HCT116 (cell line): ENCODE data around the gene RNF34.

ENCODE experiments used
- CEBPB ChIP-seq: IDR thresholded peaks from 2 replicates; pipeline ENCODE4 v1.6.1; 2012; ENCODE audit warnings: low read depth
- CTCF ChIP-seq, 3 experiments: fragments of 200-600 bp in 1 of 3; sonication (generic) in 1 of 3; IDR thresholded peaks in 2 of 3; conservative IDR thresholded peaks in 1 of 3; 2 replicates each; pipeline ENCODE4 v1.5.1; 2012 to 2017; ENCODE audit warnings: low read depth in 2 of 3, low read length in 2 of 3, antibody characterized with exemption in 1 of 3, borderline replicate concordance in 1 of 3, control low read depth in 1 of 3, mild to moderate bottlenecking in 1 of 3, mixed read lengths in 1 of 3, mixed run types in 1 of 3, moderate library complexity in 1 of 3; ENCODE audit not compliant: insufficient read depth in 1 of 3
- EZH2 ChIP-seq: fragments of 200-600 bp; sonication (generic); IDR thresholded peaks from 2 replicates; pipeline ENCODE4 v1.6.1; 2017; ENCODE audit warnings: antibody characterized with exemption, mixed run types
- POLR2A ChIP-seq: IDR thresholded peaks from 2 replicates; pipeline ENCODE4 v1.7.0; 2011; ENCODE audit warnings: borderline replicate concordance; ENCODE audit not compliant: insufficient read depth, insufficient read length; ENCODE audit errors: extremely low read depth
- POLR2AphosphoS5 ChIP-seq: IDR thresholded peaks from 2 replicates; pipeline ENCODE4 v1.6.1; 2011; ENCODE audit warnings: mild to moderate bottlenecking, low read depth, low read length, moderate library complexity
- REST ChIP-seq: IDR thresholded peaks from 2 replicates; pipeline ENCODE4 v1.6.1; 2012; ENCODE audit warnings: low read depth
- SIN3A ChIP-seq: IDR thresholded peaks from 2 replicates; pipeline ENCODE4 v1.6.1; 2012; ENCODE audit warnings: low read depth
- SP1 ChIP-seq: IDR thresholded peaks from 2 replicates; pipeline ENCODE4 v1.6.1; 2012; ENCODE audit warnings: low read depth
- SRF ChIP-seq: IDR thresholded peaks from 2 replicates; pipeline ENCODE4 v1.6.1; 2012; ENCODE audit warnings: low read depth
- TCF7L2 ChIP-seq: IDR thresholded peaks from 2 replicates; pipeline ENCODE4 v1.7.0; 2011; ENCODE audit warnings: borderline replicate concordance, inconsistent platforms; ENCODE audit not compliant: insufficient read depth, insufficient read length; ENCODE audit errors: extremely low read depth
- YY1 ChIP-seq: IDR thresholded peaks from 2 replicates; pipeline ENCODE4 v1.6.1; 2011; ENCODE audit warnings: low read length, low read depth, moderate library complexity, mild to moderate bottlenecking; ENCODE audit not compliant: insufficient replicate concordance; ENCODE audit errors: extremely low read depth

- no peak for TF ChIP-seq SP1
- no peak for TF ChIP-seq SRF
- TF ChIP-seq POLR2AphosphoS5 = no peak
- TF ChIP-seq POLR2A = no peak
- TF ChIP-seq REST = no peak
- TF ChIP-seq CEBPB = no peak
- TF ChIP-seq CTCF (IDR thresholded peaks at IDR 0.05 in 2 of 3, conservative IDR thresholded peaks at IDR 0.05 in 1 of 3; ENCODE audit: borderline replicate concordance in 1 of 3, insufficient read depth in 1 of 3, low read depth in 2 of 3, low read length in 2 of 3) = no peak
- TF ChIP-seq EZH2 = no peak
- no peak for TF ChIP-seq YY1
- no peak for TF ChIP-seq SIN3A
- TF ChIP-seq TCF7L2 = no peak
Measured at GRCh38 chr12:121379945-121380344, 20.0 kb upstream of the RNF34 start.
